OCI-M2 (cell line): ENCODE results near the gene A4GALT.

Experiments used
- DNase-seq: peaks from one replicate; lab custom pipeline; 2025; ENCODE audit not compliant: unreplicated experiment; lab: John Stamatoyannopoulos, UW

A4GALT gene

GRCh38 chr22:42704896-42705295, 15.8 kb downstream of the A4GALT start:
- DNase-seq, result no peak

- no peak for DNase-seq
These were observed 18.0 kb downstream of the A4GALT start for GRCh38 chr22:42702675-42703074.

GRCh38 chr22:42701694-42702093, 19.0 kb downstream of the A4GALT start:
- no peak for DNase-seq

GRCh38 chr22:42700901-42701300, 19.8 kb downstream of the A4GALT start:
- no peak for DNase-seq

- DNase-seq, result no peak
These were observed 20.3 kb downstream of the A4GALT start for GRCh38 chr22:42700355-42700754.

GRCh38 chr22:42699976-42700352, 20.7 kb downstream of the A4GALT start:
- no peak for DNase-seq

- DNase-seq, result no peak
These were observed 21.2 kb downstream of the A4GALT start for GRCh38 chr22:42699281-42699975.

GRCh38 chr22:42697542-42698013, 23.1 kb downstream of the A4GALT start:
- no peak for DNase-seq

GRCh38 chr22:42696331-42696967, 24.2 kb downstream of the A4GALT start:
- DNase-seq, result no peak

GRCh38 chr22:42695294-42695693, 25.4 kb downstream of the A4GALT start:
- DNase-seq, result no peak

GRCh38 chr22:42693763-42694683, 26.6 kb downstream of the A4GALT start:
- no peak for DNase-seq

- no peak for DNase-seq
These were observed 27.5 kb downstream of the A4GALT start for GRCh38 chr22:42693055-42693762.

GRCh38 chr22:42692239-42693054, 28.2 kb downstream of the A4GALT start:
- no peak for DNase-seq

- no peak for DNase-seq
These were observed 29.2 kb downstream of the A4GALT start for GRCh38 chr22:42691440-42691839.

GRCh38 chr22:42688241-42689211, 32.1 kb downstream of the A4GALT start:
- no peak for DNase-seq

- no peak for DNase-seq
These were observed 33.7 kb downstream of the A4GALT start for GRCh38 chr22:42686756-42687491.

GRCh38 chr22:42685941-42686653, 34.6 kb downstream of the A4GALT start:
- no peak for DNase-seq
